K562 (cell line): ENCODE results near the gene PRELID1. TPM values are rescaled to one million over a fixed set of nuclear protein-coding genes. Genes with fewer than 3 reads are reported as not detected.

Source experiments
- ATAC-seq: fragments of 200-7000 bp; cut with Tn5 transposase; 3 replicates; pipeline ENCODE4 v1.9.1; 2020; ENCODE audit warnings: moderate library complexity
- BruUV-seq: library from RNA; stranded (reverse); fragments of 400-500 nt; replicated peaks from 2 replicates; lab custom pipeline; 2021; lab: Mats Ljungman, UMichigan
- CTCF ChIA-PET: fragments of 300-600 bp; formaldehyde crosslinking; extraction: SDS; loops from one replicate; lab custom pipeline; 2021; ENCODE audit warnings: low intra/inter-chr PET ratio; lab: Yijun Ruan, JAX
- POLR2A ChIA-PET: fragments of 300-600, 350-650 bp; sonication (Branson Sonifier 250); formaldehyde crosslinking; extraction: SDS; loops from one replicate; lab custom pipeline; 2021; ENCODE audit warnings: antibody characterized with exemption, inconsistent platforms; lab: Yijun Ruan, JAX
- DNase-seq, 4 experiments: peaks; one replicate each; pipeline versions ENCODE4 v3.0.0 to v3.0.0-alpha.2; 2011 to 2018; ENCODE audit warnings: low spot score in 3 of 4, mixed read lengths in 3 of 4; ENCODE audit errors: extremely low read depth in 1 of 4
- FAIRE-seq: peaks from 2 replicates; lab custom pipeline; 2011; peaks lifted over from hg19 to GRCh38; lab: Jason Lieb, UNC
- H2AFZ ChIP-seq: 2 replicates; pipeline ENCODE4 v1.6.0; 2011; ENCODE audit warnings: low read depth, low read length, control low read depth, inconsistent platforms
- H3K27ac ChIP-seq: fragments of 200-600 bp; 3 replicates; pipeline ENCODE4 v1.8.0; 2011; ENCODE audit warnings: low read depth, mild to moderate bottlenecking, control low read depth, inconsistent platforms, low read length, moderate library complexity, mixed read lengths; ENCODE audit errors: extremely low read depth
- H3K27me3 ChIP-seq, 2 experiments: fragments of 300-600 bp in 1 of 2; 2 replicates in 1 of 2; 3 replicates in 1 of 2; pipeline versions ENCODE4 v1.6.0 to v1.8.0; 2011; ENCODE audit warnings: inconsistent platforms in 2 of 2, low read length in 2 of 2, mild to moderate bottlenecking in 1 of 2, mixed read lengths in 1 of 2, moderate library complexity in 1 of 2; ENCODE audit not compliant: control insufficient read depth in 2 of 2, insufficient read depth in 2 of 2
- H3K36me3 ChIP-seq: fragments of 300-600 bp; 3 replicates; pipeline ENCODE4 v1.8.0; 2011; ENCODE audit warnings: mild to moderate bottlenecking, low read length, inconsistent platforms; ENCODE audit not compliant: control insufficient read depth, insufficient read depth
- H3K4me1 ChIP-seq, 2 experiments: fragments of 200-600 bp in 1 of 2; replicated peaks in 1 of 2; 2 replicates in 1 of 2; 3 replicates in 1 of 2; pipeline versions ENCODE4 v1.5.1 to v1.8.0; 2011; ENCODE audit warnings: inconsistent platforms in 2 of 2, low read length in 2 of 2, mild to moderate bottlenecking in 1 of 2, mixed read lengths in 1 of 2, moderate library complexity in 1 of 2; ENCODE audit not compliant: control insufficient read depth in 2 of 2, insufficient read depth in 2 of 2
- H3K4me2 ChIP-seq: 2 replicates; pipeline ENCODE4 v1.6.1; 2011; ENCODE audit warnings: low read length, control low read depth, inconsistent platforms, mixed read lengths; ENCODE audit not compliant: insufficient read depth
- H3K4me3 ChIP-seq: fragments of 200-600 bp; sonication (generic), shearing (Covaris generic); 2 replicates; pipeline ENCODE4 v1.5.1; 2016; ENCODE audit warnings: control low read depth, inconsistent platforms
- H3K79me2 ChIP-seq: fragments of 200-600 bp; 3 replicates; pipeline ENCODE4 v1.8.0; 2011; ENCODE audit warnings: low read length, inconsistent platforms; ENCODE audit not compliant: control insufficient read depth, insufficient read depth
- H3K9ac ChIP-seq, 2 experiments: 2 replicates each; pipeline versions ENCODE4 v1.6.0 to v1.6.1; 2011; ENCODE audit warnings: low read depth in 2 of 2, low read length in 2 of 2, control low read depth in 1 of 2, inconsistent platforms in 1 of 2, mild to moderate bottlenecking in 1 of 2, mixed read lengths in 1 of 2; ENCODE audit not compliant: insufficient read depth in 1 of 2
- H3K9me1 ChIP-seq: one replicate; pipeline ENCODE4 v1.6.0; 2011; ENCODE audit warnings: inconsistent platforms, mild to moderate bottlenecking, low read length, moderate library complexity; ENCODE audit not compliant: control insufficient read depth, insufficient read depth
- H3K9me3 ChIP-seq: replicated peaks from 2 replicates; pipeline ENCODE4 v1.5.1; 2011; ENCODE audit warnings: low read depth, low read length, inconsistent platforms; ENCODE audit not compliant: control insufficient read depth, insufficient read depth
- H4K20me1 ChIP-seq: replicated peaks from 2 replicates; pipeline ENCODE4 v1.6.1; 2011; ENCODE audit warnings: low read length, inconsistent platforms, mixed read lengths; ENCODE audit not compliant: control insufficient read depth, insufficient read depth
- KDM5B ChIP-seq: fragments of 200-600 bp; sonication (generic); IDR thresholded peaks from 2 replicates; pipeline ENCODE4 v1.6.1; 2012; ENCODE audit warnings: low read depth, mild to moderate bottlenecking, moderate library complexity, low read length, control low read depth, inconsistent platforms; ENCODE audit not compliant: insufficient replicate concordance
- POLR2G ChIP-seq: fragments of 200-400 bp; formaldehyde crosslinking; IDR thresholded peaks from 2 replicates; pipeline ENCODE4 v1.6.1; 2017; ENCODE audit warnings: low read depth, mild to moderate bottlenecking, antibody characterized with exemption, low read length, moderate library complexity
- WGBS: fragments of 100-300 bp; shearing (Covaris generic); methylation state at CpG from one replicate; pipeline ENCODE4 v1.1.6; 2016; ENCODE audit warnings: low coverage, mixed read lengths; ENCODE audit not compliant: insufficient coverage; ENCODE audit errors: missing lambda C conversion rate; 5-methylcytosine and 5-hydroxymethylcytosine counted together
- in situ Hi-C: fragments of 300-500 bp; cut with MboI; formaldehyde crosslinking; loops from 4 replicates; pipeline ENCODE4 v1.15.0; 2018; ENCODE audit warnings: inconsistent platforms, mixed read lengths
- intact Hi-C: fragments of 100-400 bp; cut with micrococcal nuclease; formaldehyde crosslinking; loops from 2 replicates; pipeline ENCODE4 v1.14.2; 2022
- polyA plus RNA-seq, 8 experiments: library from polyadenylated mRNA; depleted of rRNA in 4 of 8; stranded (reverse) in 5 of 8; unstranded in 3 of 8; fragments of >200 nt; fragmentation: Nextera tagmentation in 2 of 8; fragmentation: Illumina TruSeq in 1 of 8; extraction: Ambion mirVana in 2 of 8; extraction: Trizol in 1 of 8; gene quantifications; 2 replicates each; pipeline versions ENCODE4 v1.2.1 to v1.2.3, GENCODE V29; 2011 to 2014; ENCODE audit warnings: inconsistent platforms in 1 of 8, missing spikeins in 1 of 8
- total RNA-seq, 7 experiments: library from RNA; depleted of rRNA in 6 of 7; stranded (reverse); fragments of >200 nt in 6 of 7; fragmentation: Illumina TruSeq in 2 of 7; extraction: Trizol in 2 of 7; gene quantifications; 2 replicates each; pipeline versions ENCODE4 v1.2.1 to v1.2.3, GENCODE V29; 2011 to 2021; ENCODE audit warnings: low replicate concordance in 1 of 7

Gene PRELID1
- total and polyA plus RNA-seq, 9 of the 15 experiments (the other 6 are each of a cell fraction or from before 2014, with no cell fraction given) = 40.1 to 484 (median 340) TPM

GRCh38 chr5:177330991-177331842 is 27.6 kb downstream of the PRELID1 start:
- intact Hi-C loops (no loop called here), in situ Hi-C loops (no loop called here)
- ChIA-PET CTCF (no interaction called here), POLR2A (interaction anchor here (0.7 to 1.0 kb wide), 3 partner anchors 9 to 338 kb away, joined by 3 read pairs; no protein-coding TSS in a partner anchor)
- FAIRE-seq (no peak), ATAC-seq (no peak), DNase-seq (no peak)
- Histone ChIP-seq H3K9me1 (no peaks in the 10 kb centered on the region), H4K20me1 (no peaks in the 10 kb centered on the region), H3K9ac (peak overlapping the region in 1 of 2 experiments; percentile 55; a peak in 2 of 4 replicates), H3K4me3 (no peak overlapping the region), H3K4me2 (no peak overlapping the region), H2AFZ (no peak overlapping the region), H3K79me2 (no peaks in the 10 kb centered on the region), H3K27ac (no peak overlapping the region), H3K4me1 (peaks cover 0 to 7% of the 10 kb centered on the region in 2 experiments; a peak in 1 of 5 replicates), H3K9me3 (no peaks in the 10 kb centered on the region), H3K27me3 (no peaks in the 10 kb centered on the region), H3K36me3 (peaks cover 74% of the 10 kb centered on the region; the same call in 2 of the 3 replicates)
- TF ChIP-seq POLR2G (0 out of 2 replicates have a peak, but pooled peaks have one; percentile 4), KDM5B (no peak)
- BruUV-seq = no TSS peak
- 86% methylated on average over 23 of the region's 27 CpGs for WGBS
